ENCODE measurements around the gene ST3GAL5.

GRCh38 chr2:85929096-85930050, 40.6 kb upstream of the ST3GAL5 start:
- TF ChIP-seq CTCF (IDR thresholded peaks at IDR 0.05): no peak
- no peak for TF ChIP-seq POLR2A (IDR thresholded peaks at IDR 0.05)

Data from adrenal gland (tissue), 5 donors.